Chondrocyte (in vitro differentiated cells): ENCODE measurements around the gene CCR2. TPM values are rescaled to one million over a fixed set of nuclear protein-coding genes. Genes with fewer than 3 reads are reported as not detected.
"Not testable (repeated sequence)": the region's sequence is repeated elsewhere in the genome, so short reads cannot be mapped to it uniquely, and the experiment has no call there.

Experiments used
- DNase-seq: peaks from one replicate; pipeline ENCODE4 v3.0.0; 2021; ENCODE audit warnings: mixed read lengths, low spot score
- H3K27ac Mint-ChIP-seq: one replicate; pipeline ENCODE4 v1.8.0; 2021; ENCODE audit warnings: mild to moderate bottlenecking, moderate library complexity, mixed read lengths; ENCODE audit not compliant: unreplicated experiment
- H3K27me3 Mint-ChIP-seq: 2 replicates; pipeline ENCODE4 v1.8.0; 2021; ENCODE audit warnings: low read depth, mixed read lengths
- H3K36me3 Mint-ChIP-seq: 2 replicates; pipeline ENCODE4 v1.8.0; 2021; ENCODE audit warnings: low read depth, mixed read lengths
- H3K4me1 Mint-ChIP-seq: 2 replicates; pipeline ENCODE4 v1.8.0; 2021; ENCODE audit warnings: low read depth, mild to moderate bottlenecking, mixed read lengths
- H3K4me3 Mint-ChIP-seq: one replicate; pipeline ENCODE4 v1.8.0; 2021; ENCODE audit warnings: mild to moderate bottlenecking, moderate library complexity, mixed read lengths; ENCODE audit not compliant: unreplicated experiment
- H3K9me3 Mint-ChIP-seq: 2 replicates; pipeline ENCODE4 v1.8.0; 2021; ENCODE audit warnings: low read depth, mixed read lengths
- total RNA-seq: library from RNA; stranded (reverse); gene quantifications from 3 replicates; pipeline ENCODE4 v1.2.1, GENCODE V29; 2021
- TF ChIP-seq, protein P1 (sequence below): fragments of 200-600 bp; sonication (generic); IDR thresholded peaks from 2 replicates; pipeline ENCODE4 v1.5.0; 2021; ENCODE audit warnings: antibody characterized with exemption, mild to moderate bottlenecking, moderate library complexity

CCR2 gene
- total RNA-seq, 1 donor from 2014 or later: not detected

DNA sequence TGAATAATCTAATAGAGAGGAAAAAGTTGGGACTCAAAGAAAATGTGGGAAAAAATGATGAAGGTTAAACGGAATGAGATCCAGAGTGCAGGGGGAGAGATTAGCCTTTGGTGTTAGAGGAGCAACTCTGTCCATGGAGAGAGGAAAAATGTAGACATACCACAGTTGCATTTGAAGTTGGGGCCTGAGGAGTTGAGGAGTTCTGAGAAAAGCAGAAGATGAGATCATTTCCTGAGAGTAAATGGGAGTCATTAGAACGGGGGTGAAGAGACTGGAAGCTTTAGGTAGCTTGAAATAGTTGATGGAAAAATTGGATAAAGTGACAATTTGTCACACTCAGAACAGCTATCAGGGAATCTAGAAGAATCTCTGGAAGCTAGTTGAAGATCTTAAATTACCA lies 45.6 kb downstream of the CCR2 start:
- no peak overlapping the region for H3K27ac Mint-ChIP-seq
- TF ChIP-seq, protein P1, sequence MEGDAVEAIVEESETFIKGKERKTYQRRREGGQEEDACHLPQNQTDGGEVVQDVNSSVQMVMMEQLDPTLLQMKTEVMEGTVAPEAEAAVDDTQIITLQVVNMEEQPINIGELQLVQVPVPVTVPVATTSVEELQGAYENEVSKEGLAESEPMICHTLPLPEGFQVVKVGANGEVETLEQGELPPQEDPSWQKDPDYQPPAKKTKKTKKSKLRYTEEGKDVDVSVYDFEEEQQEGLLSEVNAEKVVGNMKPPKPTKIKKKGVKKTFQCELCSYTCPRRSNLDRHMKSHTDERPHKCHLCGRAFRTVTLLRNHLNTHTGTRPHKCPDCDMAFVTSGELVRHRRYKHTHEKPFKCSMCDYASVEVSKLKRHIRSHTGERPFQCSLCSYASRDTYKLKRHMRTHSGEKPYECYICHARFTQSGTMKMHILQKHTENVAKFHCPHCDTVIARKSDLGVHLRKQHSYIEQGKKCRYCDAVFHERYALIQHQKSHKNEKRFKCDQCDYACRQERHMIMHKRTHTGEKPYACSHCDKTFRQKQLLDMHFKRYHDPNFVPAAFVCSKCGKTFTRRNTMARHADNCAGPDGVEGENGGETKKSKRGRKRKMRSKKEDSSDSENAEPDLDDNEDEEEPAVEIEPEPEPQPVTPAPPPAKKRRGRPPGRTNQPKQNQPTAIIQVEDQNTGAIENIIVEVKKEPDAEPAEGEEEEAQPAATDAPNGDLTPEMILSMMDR: no peak
- H3K27me3 Mint-ChIP-seq: peaks cover 8% of the 10 kb centered on the region
- DNase-seq: no peak
- H3K4me1 Mint-ChIP-seq: no peaks in the 10 kb centered on the region
- H3K36me3 Mint-ChIP-seq: no peaks in the 10 kb centered on the region
- H3K4me3 Mint-ChIP-seq: no peak overlapping the region
- H3K9me3 Mint-ChIP-seq: no peaks in the 10 kb centered on the region

DNA sequence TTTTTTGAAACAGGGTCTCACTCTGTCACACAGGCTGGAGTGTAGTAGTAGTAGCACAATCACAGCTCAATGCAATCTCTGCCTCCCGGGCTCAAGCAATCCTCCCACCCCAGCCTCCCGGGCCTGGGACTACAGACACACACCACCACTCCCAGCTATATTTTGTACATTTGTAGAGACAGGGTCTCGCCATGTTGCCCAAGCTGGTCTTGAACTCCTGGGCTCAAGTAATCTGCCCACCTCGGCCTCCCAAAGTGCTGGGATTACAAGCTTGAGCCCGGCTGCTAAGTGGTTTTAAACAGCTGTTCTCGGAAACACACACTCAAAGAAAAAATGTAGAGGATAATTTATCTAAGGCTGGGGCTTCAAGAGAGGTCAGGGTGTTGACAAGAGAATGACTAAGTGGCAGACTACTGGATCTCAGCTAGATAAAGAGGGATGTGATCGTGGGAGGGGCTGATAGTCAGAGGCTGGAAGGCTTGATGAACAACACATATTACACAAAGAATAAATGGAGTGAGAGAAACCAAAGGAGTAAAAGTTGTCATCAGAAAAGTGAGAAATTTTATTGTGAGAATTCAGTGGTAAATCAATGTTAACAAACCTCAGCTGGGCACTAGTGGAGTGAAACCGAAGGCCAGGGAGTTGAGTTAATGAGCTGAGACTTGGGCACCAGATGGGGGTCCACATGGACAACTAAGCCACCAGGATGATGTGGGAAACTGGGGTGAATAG lies 46.3 kb downstream of the CCR2 start:
- Mint-ChIP-seq H3K27ac (no peak overlapping the region), H3K27me3 (peaks cover 4% of the 10 kb centered on the region), H3K4me1 (peaks cover 3% of the 10 kb centered on the region), H3K9me3 (no peaks in the 10 kb centered on the region), H3K4me3 (no peak overlapping the region), H3K36me3 (no peaks in the 10 kb centered on the region)
- TF ChIP-seq, protein P1: no peak
- DNase-seq: no peak

DNA sequence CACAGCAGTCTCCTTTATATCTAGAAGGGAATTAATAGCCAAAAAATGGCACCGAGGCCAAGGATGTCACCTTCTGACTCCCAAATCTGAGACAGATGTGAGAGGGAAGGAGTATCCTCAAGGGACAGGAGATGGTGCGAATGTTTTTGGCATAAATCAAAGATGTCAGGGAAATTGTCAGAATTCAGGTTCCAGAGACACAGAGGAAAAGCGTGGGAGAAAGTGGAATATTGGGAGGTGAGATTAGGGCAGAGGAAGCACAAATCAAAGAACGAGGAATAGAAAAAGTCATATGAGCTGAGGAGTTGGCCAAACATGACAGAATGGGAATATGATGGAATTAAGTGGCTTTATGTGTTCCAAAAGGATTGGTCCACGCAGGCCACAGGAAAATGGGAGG lies 46.9 kb downstream of the CCR2 start:
- Mint-ChIP-seq H3K27ac (no peak overlapping the region), H3K9me3 (no peaks in the 10 kb centered on the region), H3K36me3 (no peaks in the 10 kb centered on the region), H3K4me1 (peaks cover 10% of the 10 kb centered on the region), H3K27me3 (peaks cover 2% of the 10 kb centered on the region), H3K4me3 (no peak overlapping the region)
- TF ChIP-seq, protein P1: no peak
- DNase-seq: no peak

DNA sequence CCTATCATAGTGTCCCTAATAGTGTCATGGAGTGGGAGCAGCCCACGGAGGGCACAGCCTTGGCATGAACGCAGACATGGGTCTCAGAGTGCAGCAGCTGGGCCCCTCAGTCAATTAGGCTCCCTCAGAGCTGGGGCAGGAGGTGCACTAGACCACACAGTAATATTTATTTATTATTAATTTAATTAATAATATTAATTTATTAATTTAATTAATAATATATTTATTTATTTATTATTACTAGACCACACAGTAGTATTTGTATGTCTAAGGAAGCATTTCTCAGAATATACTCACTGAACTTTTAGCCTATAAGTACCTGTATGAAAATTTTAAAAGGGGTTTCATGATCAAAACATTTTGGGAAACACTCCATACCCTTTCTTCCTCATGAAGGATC lies 47.7 kb downstream of the CCR2 start:
- Mint-ChIP-seq H3K27ac (no peak overlapping the region), H3K4me3 (no peak overlapping the region), H3K9me3 (no peaks in the 10 kb centered on the region), H3K36me3 (no peaks in the 10 kb centered on the region), H3K4me1 (peaks cover 17% of the 10 kb centered on the region), H3K27me3 (peaks cover 2% of the 10 kb centered on the region)
- DNase-seq: no peak
- TF ChIP-seq, protein P1: no peak

DNA sequence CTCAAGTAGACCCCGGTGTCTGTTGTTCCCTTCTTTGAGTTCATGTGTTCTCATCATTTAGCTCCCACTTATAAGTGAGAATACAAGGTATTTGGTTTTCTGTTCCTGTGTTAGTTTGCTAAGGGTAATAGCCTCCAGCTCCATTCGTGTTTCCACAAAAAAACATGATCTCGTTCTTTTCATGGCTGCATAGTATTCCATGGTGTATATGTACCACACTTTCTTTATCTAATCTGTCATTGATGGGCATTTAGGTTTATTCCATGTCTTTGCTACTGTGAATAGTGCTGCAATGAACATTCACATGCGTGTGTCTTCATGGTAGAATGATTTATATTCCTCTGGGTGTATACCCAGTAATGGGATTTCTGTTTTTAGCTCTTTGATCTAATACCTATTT lies 49.0 kb downstream of the CCR2 start:
- H3K9me3 Mint-ChIP-seq, DNase-seq, H3K36me3 Mint-ChIP-seq, H3K4me3 Mint-ChIP-seq, H3K27ac Mint-ChIP-seq, H3K27me3 Mint-ChIP-seq: not testable (repeated sequence)
- peaks cover 31% of the 10 kb centered on the region for H3K4me1 Mint-ChIP-seq
